Loucy (cell line): ENCODE measurements around the gene CLEC9A.

Experiments
- CTCF ChIP-seq: fragments of 200-600 bp; sonication (generic); conservative IDR thresholded peaks from 2 replicates; pipeline ENCODE4 v1.5.1; 2014; ENCODE audit warnings: mild to moderate bottlenecking, antibody characterized with exemption, low read length
- EZH2phosphoT487 ChIP-seq: fragments of 200-600 bp; IDR thresholded peaks from 2 replicates; pipeline ENCODE4 v1.6.1; 2018; ENCODE audit warnings: antibody characterized with exemption, mild to moderate bottlenecking, moderate library complexity, borderline replicate concordance

- TF ChIP-seq CTCF (peak; percentile 64), EZH2phosphoT487 (no peak)
Observed at GRCh38 chr12:10033783-10034545, 3.5 kb downstream of the CLEC9A start.
